Astrocyte (in vitro differentiated cells and primary cell): ENCODE data around the gene ZSCAN26. TPM values are rescaled to one million over a fixed set of nuclear protein-coding genes. Genes with fewer than 3 reads are reported as not detected.

Experiments used
- DNase-seq: peaks from one replicate; pipeline ENCODE4 v3.0.0-alpha.2; 2010; ENCODE audit warnings: low read depth
- FAIRE-seq: peaks from 2 replicates; lab custom pipeline; 2011; peaks lifted over from hg19 to GRCh38; lab: Jason Lieb, UNC
- H2AFZ ChIP-seq: 2 replicates; pipeline ENCODE4 v1.6.0; 2012; ENCODE audit warnings: low read depth, low read length, inconsistent platforms
- H3K27ac ChIP-seq: 2 replicates; pipeline ENCODE4 v1.5.1; 2011; ENCODE audit warnings: low read depth, low read length, inconsistent platforms
- H3K27me3 ChIP-seq: 2 replicates; pipeline ENCODE4 v1.6.0; 2011; ENCODE audit warnings: low read length, inconsistent platforms; ENCODE audit not compliant: insufficient read depth
- H3K36me3 ChIP-seq: 2 replicates; pipeline ENCODE4 v1.5.1; 2011; ENCODE audit warnings: low read length, inconsistent platforms; ENCODE audit not compliant: insufficient read depth
- H3K4me1 ChIP-seq: 2 replicates; pipeline ENCODE4 v1.5.1; 2011; ENCODE audit warnings: low read length, inconsistent platforms; ENCODE audit not compliant: insufficient read depth
- H3K4me2 ChIP-seq: 2 replicates; pipeline ENCODE4 v1.6.0; 2012; ENCODE audit warnings: low read length, inconsistent platforms
- H3K4me3 ChIP-seq: 2 replicates; pipeline ENCODE4 v1.5.1; 2011; ENCODE audit warnings: low read depth, mild to moderate bottlenecking, low read length, inconsistent platforms; ENCODE audit not compliant: insufficient read depth
- H3K79me2 ChIP-seq: 2 replicates; pipeline ENCODE4 v1.6.0; 2012; ENCODE audit warnings: mild to moderate bottlenecking, low read length, inconsistent platforms; ENCODE audit not compliant: insufficient read depth
- H3K9ac ChIP-seq: 2 replicates; pipeline ENCODE4 v1.6.0; 2012; ENCODE audit warnings: mild to moderate bottlenecking, low read length, inconsistent platforms
- H3K9me3 ChIP-seq: 2 replicates; pipeline ENCODE4 v1.5.1; 2012; ENCODE audit warnings: low read depth, mild to moderate bottlenecking, low read length, inconsistent platforms; ENCODE audit not compliant: insufficient read depth
- H4K20me1 ChIP-seq: 2 replicates; pipeline ENCODE4 v1.6.0; 2012; ENCODE audit warnings: low read length, inconsistent platforms; ENCODE audit not compliant: insufficient read depth
- H3K27ac Mint-ChIP-seq: one replicate; pipeline ENCODE4 v1.8.0; 2021; ENCODE audit warnings: mild to moderate bottlenecking, mixed read lengths; ENCODE audit not compliant: unreplicated experiment
- H3K27me3 Mint-ChIP-seq: one replicate; pipeline ENCODE4 v1.8.0; 2021; ENCODE audit warnings: low read depth, mixed read lengths; ENCODE audit not compliant: unreplicated experiment
- H3K36me3 Mint-ChIP-seq: one replicate; pipeline ENCODE4 v1.8.0; 2021; ENCODE audit warnings: low read depth, mixed read lengths; ENCODE audit not compliant: unreplicated experiment
- H3K4me1 Mint-ChIP-seq: one replicate; pipeline ENCODE4 v1.8.0; 2021; ENCODE audit warnings: low read depth, mixed read lengths; ENCODE audit not compliant: unreplicated experiment
- H3K4me3 Mint-ChIP-seq: one replicate; pipeline ENCODE4 v1.8.0; 2021; ENCODE audit warnings: mild to moderate bottlenecking, moderate library complexity, mixed read lengths; ENCODE audit not compliant: unreplicated experiment
- H3K9me3 Mint-ChIP-seq: one replicate; pipeline ENCODE4 v1.8.0; 2021; ENCODE audit warnings: mild to moderate bottlenecking, mixed read lengths; ENCODE audit not compliant: unreplicated experiment
- EZH2 ChIP-seq: IDR thresholded peaks from 2 replicates; pipeline ENCODE4 v1.6.1; 2012; ENCODE audit warnings: mild to moderate bottlenecking, low read length, inconsistent platforms; ENCODE audit not compliant: insufficient read depth
- total RNA-seq: library from RNA; stranded (reverse); gene quantifications from 2 replicates; pipeline ENCODE4 v1.2.1, GENCODE V29; 2021
- TF ChIP-seq, protein P1 (sequence below): IDR thresholded peaks from 2 replicates; pipeline ENCODE4 v1.5.1; 2011; ENCODE audit warnings: low read depth, mild to moderate bottlenecking, inconsistent platforms, low read length, moderate library complexity; ENCODE audit not compliant: insufficient read depth

Gene ZSCAN26
- total RNA-seq, 1 donor from 2014 or later = 12.0 TPM

GRCh38 chr6:28252009-28252975 lies 14.7 kb upstream of the ZSCAN26 start, which contains the start of gene ZKSCAN4:
Gene ZKSCAN4 (minus strand): TSS chr6:28252269. CDS start chr6:28251980, 289 bp downstream.
- FAIRE-seq = peak; percentile 77
- H3K4me1 Mint-ChIP-seq = peaks cover 9% of the 10 kb centered on the region
- peak within 1 kb of the TSS; percentile 32 for H3K27ac ChIP-seq

GRCh38 chr6:28254121-28254519 lies 12.8 kb upstream of the ZSCAN26 start:
- Histone ChIP-seq H3K36me3 (no peaks in the 10 kb centered on the region), H3K4me2 (no peak overlapping the region), H3K27me3 (no peaks in the 10 kb centered on the region), H4K20me1 (no peaks in the 10 kb centered on the region), H3K9ac (no peak overlapping the region), H3K4me1 (peaks cover 11% of the 10 kb centered on the region), H3K9me3 (peaks cover 5% of the 10 kb centered on the region), H3K27ac (no peak overlapping the region), H3K4me3 (no peak overlapping the region), H2AFZ (no peak overlapping the region), H3K79me2 (peaks cover 15% of the 10 kb centered on the region)
- H3K4me1 Mint-ChIP-seq = peaks cover 9% of the 10 kb centered on the region
- no peak for FAIRE-seq
- H3K27me3 Mint-ChIP-seq = peaks cover 3% of the 10 kb centered on the region
- TF ChIP-seq EZH2 = no peak
- TF ChIP-seq, protein P1, sequence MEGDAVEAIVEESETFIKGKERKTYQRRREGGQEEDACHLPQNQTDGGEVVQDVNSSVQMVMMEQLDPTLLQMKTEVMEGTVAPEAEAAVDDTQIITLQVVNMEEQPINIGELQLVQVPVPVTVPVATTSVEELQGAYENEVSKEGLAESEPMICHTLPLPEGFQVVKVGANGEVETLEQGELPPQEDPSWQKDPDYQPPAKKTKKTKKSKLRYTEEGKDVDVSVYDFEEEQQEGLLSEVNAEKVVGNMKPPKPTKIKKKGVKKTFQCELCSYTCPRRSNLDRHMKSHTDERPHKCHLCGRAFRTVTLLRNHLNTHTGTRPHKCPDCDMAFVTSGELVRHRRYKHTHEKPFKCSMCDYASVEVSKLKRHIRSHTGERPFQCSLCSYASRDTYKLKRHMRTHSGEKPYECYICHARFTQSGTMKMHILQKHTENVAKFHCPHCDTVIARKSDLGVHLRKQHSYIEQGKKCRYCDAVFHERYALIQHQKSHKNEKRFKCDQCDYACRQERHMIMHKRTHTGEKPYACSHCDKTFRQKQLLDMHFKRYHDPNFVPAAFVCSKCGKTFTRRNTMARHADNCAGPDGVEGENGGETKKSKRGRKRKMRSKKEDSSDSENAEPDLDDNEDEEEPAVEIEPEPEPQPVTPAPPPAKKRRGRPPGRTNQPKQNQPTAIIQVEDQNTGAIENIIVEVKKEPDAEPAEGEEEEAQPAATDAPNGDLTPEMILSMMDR = no peak
- DNase-seq = no peak
- H3K36me3 Mint-ChIP-seq = no peaks in the 10 kb centered on the region
- no peak overlapping the region for H3K27ac Mint-ChIP-seq
- no peaks in the 10 kb centered on the region for H3K9me3 Mint-ChIP-seq
- H3K4me3 Mint-ChIP-seq = no peak overlapping the region

More at GRCh38 chr6:28252009-28252975, 14.7 kb upstream of the ZSCAN26 start, which contains the start of gene ZKSCAN4:
- peak within 1 kb of the TSS; percentile 87 for H3K27ac Mint-ChIP-seq
- Histone ChIP-seq H3K4me2 (peak within 1 kb of the TSS; percentile 93), H3K36me3 (peaks cover 3% of the 10 kb centered on the region), H3K9ac (peak within 1 kb of the TSS; percentile 86), H3K79me2 (peaks cover 15% of the 10 kb centered on the region), H3K9me3 (no peaks in the 10 kb centered on the region), H2AFZ (peak within 1 kb of the TSS; percentile 92), H3K4me3 (peak within 1 kb of the TSS; percentile 81), H3K4me1 (peaks cover 11% of the 10 kb centered on the region), H4K20me1 (no peaks in the 10 kb centered on the region), H3K27me3 (no peaks in the 10 kb centered on the region)
- peak within 1 kb of the TSS; percentile 99 for H3K4me3 Mint-ChIP-seq
- TF ChIP-seq, protein P1 = no peak
- no peak for TF ChIP-seq EZH2
- no peaks in the 10 kb centered on the region for H3K27me3 Mint-ChIP-seq
- peak; percentile 87 for DNase-seq
- H3K36me3 Mint-ChIP-seq = peaks cover 3% of the 10 kb centered on the region
- H3K9me3 Mint-ChIP-seq = no peaks in the 10 kb centered on the region
